Kidney (tissue), 14 donors: ENCODE results near the gene AP4S1. TPM values are rescaled to one million over a fixed set of nuclear protein-coding genes. Genes with fewer than 3 reads are reported as not detected.

ENCODE experiments used
- DNase-seq, 5 donors: peaks; one replicate each; pipeline ENCODE4 v3.0.0-alpha.2; 2013 to 2020
- FAIRE-seq: peaks from 2 replicates; lab custom pipeline; 2012; peaks lifted over from hg19 to GRCh38; lab: Jason Lieb, UNC
- H3K27ac ChIP-seq, 2 donors: one replicate each; pipeline ENCODE4 v1.7.0; 2013; ENCODE audit warnings: low read depth in 2 of 2, low read length in 2 of 2, inconsistent platforms in 1 of 2
- H3K27me3 ChIP-seq: one replicate; pipeline ENCODE4 v1.7.1; 2013; ENCODE audit warnings: low read length, inconsistent platforms; ENCODE audit not compliant: control insufficient read depth, insufficient read depth
- H3K36me3 ChIP-seq, 3 donors: one replicate each; pipeline versions ENCODE4 v1.7.0 to v1.7.1; 2013; ENCODE audit warnings: low read length in 3 of 3, control low read depth in 1 of 3, inconsistent platforms in 1 of 3; ENCODE audit not compliant: insufficient read depth in 3 of 3, control insufficient read depth in 2 of 3
- H3K4me1 ChIP-seq, 3 donors: one replicate each; pipeline versions ENCODE4 v1.7.0 to v1.7.1; 2013; ENCODE audit warnings: low read length in 3 of 3, inconsistent platforms in 1 of 3, low read depth in 1 of 3; ENCODE audit not compliant: control insufficient read depth in 2 of 3, insufficient read depth in 2 of 3
- H3K4me3 ChIP-seq, 3 donors: one replicate each; pipeline versions ENCODE4 v1.7.0 to v1.8.1; 2013; ENCODE audit warnings: low read length in 3 of 3, control low read depth in 1 of 3, inconsistent platforms in 1 of 3
- H3K9ac ChIP-seq, 3 donors: one replicate each; pipeline versions ENCODE4 v1.7.0 to v1.7.1; 2013; ENCODE audit warnings: low read length in 3 of 3, control low read depth in 1 of 3, inconsistent platforms in 1 of 3
- H3K9me3 ChIP-seq, 3 donors: one replicate each; pipeline versions ENCODE4 v1.7.0 to v1.7.1; 2013; ENCODE audit warnings: low read length in 3 of 3, control low read depth in 1 of 3, inconsistent platforms in 1 of 3; ENCODE audit not compliant: control insufficient read depth in 2 of 3, insufficient read depth in 1 of 3
- intact Hi-C: fragments of 100-400 bp; cut with DNase I; formaldehyde crosslinking; loops from one replicate; pipeline ENCODE4 v1.11.1; 2022
- polyA plus RNA-seq: library from polyadenylated mRNA; stranded (reverse); fragments of 350-450 nt; fragmentation: Illumina TruSeq; extraction: RNeasy Lipid Tissue Mini Kit (QIAGEN cat#74804); gene quantifications from one replicate; pipeline ENCODE4 v1.2.3, GENCODE V29; 2014; ENCODE audit warnings: low read depth, low replicate concordance; ENCODE audit not compliant: insufficient read depth
- total RNA-seq: library from RNA; stranded (reverse); fragmentation: NEBNext Ultra II Directional; extraction: Animal tissue kit (Norgen Biotek cat#: 25700); gene quantifications from one replicate; pipeline ENCODE4 v1.2.1, GENCODE V29; 2021
- TF ChIP-seq, protein P1 (sequence below): IDR thresholded peaks from 3 replicates; pipeline ENCODE4 v1.5.1; 2012; ENCODE audit warnings: mild to moderate bottlenecking, moderate library complexity, borderline replicate concordance; ENCODE audit not compliant: insufficient read depth; ENCODE audit errors: extremely low read depth
- donor health status: control.
- donor health status: control.
- donor health status: control.
- donor health status: control.
- donor health status: control.
- donor health status: DM: yes; HTN: yes; CAD: no.
- donor health status: Normal renal cell carcinoma (clear cell type).

The AP4S1 gene
- total and polyA plus RNA-seq, 2 donors from 2014 or later: 9.0 to 12.0 TPM

DNA sequence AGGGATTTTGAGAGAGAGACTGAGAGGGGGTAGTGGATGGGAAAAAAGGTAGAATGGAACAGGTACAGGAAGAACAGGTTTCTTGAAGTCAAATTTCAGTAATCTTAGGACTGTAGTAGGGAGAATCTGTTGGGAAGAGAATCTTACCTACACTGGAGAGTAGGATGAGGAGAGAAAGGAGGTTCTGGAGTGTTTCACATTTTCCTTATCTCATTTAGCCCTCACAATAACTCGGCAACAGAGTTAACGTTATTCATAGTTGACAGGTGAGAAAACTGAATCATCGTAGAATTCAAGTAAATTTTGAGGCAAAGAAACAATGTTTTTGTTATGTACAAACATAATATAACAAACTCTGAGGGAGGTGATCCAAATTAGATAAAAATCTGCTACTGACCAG is 17.9 kb downstream of the AP4S1 start:
- TF ChIP-seq, protein P1, sequence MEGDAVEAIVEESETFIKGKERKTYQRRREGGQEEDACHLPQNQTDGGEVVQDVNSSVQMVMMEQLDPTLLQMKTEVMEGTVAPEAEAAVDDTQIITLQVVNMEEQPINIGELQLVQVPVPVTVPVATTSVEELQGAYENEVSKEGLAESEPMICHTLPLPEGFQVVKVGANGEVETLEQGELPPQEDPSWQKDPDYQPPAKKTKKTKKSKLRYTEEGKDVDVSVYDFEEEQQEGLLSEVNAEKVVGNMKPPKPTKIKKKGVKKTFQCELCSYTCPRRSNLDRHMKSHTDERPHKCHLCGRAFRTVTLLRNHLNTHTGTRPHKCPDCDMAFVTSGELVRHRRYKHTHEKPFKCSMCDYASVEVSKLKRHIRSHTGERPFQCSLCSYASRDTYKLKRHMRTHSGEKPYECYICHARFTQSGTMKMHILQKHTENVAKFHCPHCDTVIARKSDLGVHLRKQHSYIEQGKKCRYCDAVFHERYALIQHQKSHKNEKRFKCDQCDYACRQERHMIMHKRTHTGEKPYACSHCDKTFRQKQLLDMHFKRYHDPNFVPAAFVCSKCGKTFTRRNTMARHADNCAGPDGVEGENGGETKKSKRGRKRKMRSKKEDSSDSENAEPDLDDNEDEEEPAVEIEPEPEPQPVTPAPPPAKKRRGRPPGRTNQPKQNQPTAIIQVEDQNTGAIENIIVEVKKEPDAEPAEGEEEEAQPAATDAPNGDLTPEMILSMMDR: no peak
- Histone ChIP-seq H3K9ac (no peak overlapping the region), H3K27ac (no peak overlapping the region), H3K36me3 (no peaks in the 10 kb centered on the region), H3K4me3 (no peak overlapping the region), H3K4me1 (no peaks in the 10 kb centered on the region), H3K9me3 (no peaks in the 10 kb centered on the region), H3K27me3 (no peaks in the 10 kb centered on the region)
- FAIRE-seq (no peak), DNase-seq (no peak)
- intact Hi-C loops: no loop called here

DNA sequence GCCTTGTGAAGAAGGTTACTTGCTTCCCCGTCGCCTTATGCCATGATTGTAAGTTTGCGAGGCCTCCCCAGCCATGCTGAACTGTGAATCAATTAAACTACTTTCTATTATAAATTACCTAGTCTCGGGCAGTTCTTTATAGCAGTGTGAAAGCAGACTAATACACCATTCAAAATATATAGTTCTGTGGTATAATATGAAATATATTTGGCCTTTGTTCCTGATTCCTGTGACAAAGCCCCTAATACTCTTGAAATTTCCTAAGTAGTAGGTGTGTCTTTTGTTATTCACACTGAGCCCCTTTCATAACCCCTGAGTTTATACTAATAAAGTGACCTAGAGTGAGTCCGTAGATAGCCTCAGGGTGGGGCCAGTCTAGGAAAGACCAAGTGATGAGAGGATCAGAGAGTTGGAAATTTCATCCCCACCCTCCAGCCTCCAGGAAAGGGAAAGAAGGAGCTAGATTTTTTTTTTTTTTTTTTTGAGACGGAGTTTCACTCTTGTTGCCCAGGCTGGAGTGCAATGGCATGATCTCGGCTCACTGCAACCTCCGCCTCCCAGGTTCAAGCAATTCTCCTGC is 20.1 kb downstream of the AP4S1 start:
- TF ChIP-seq, protein P1: no peak
- no peaks in the 10 kb centered on the region for H3K9me3 ChIP-seq
- no peaks in the 10 kb centered on the region for H3K4me1 ChIP-seq
- intact Hi-C loops: no loop called here
- FAIRE-seq (no peak), DNase-seq (no peak)
- no peak overlapping the region for H3K27ac ChIP-seq
- H3K9ac ChIP-seq: no peak overlapping the region
- no peak overlapping the region for H3K4me3 ChIP-seq
- H3K27me3 ChIP-seq: no peaks in the 10 kb centered on the region
- no peaks in the 10 kb centered on the region for H3K36me3 ChIP-seq

DNA sequence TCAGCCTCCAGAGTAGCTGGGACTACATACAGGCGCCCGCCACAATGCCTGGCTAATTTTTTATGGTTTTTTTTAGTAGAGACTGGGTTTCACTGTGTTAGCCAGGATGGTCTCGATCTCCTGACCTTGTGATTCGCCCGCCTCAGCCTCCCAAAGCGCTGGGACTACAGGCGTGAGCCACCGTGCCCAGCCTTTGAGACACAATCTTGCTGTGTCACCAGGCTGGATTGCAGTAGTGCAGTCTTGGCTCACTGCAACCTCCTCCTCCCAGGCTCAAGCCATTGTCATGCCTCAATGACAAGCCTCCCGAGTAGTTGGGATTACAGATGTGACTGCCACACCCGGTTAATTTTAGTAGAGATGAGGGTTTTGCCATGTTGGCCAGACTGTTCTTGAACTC is 22.1 kb downstream of the AP4S1 start:
- Histone ChIP-seq H3K36me3 (no peaks in the 10 kb centered on the region), H3K27ac (no peak overlapping the region), H3K4me3 (no peak overlapping the region), H3K9me3 (no peaks in the 10 kb centered on the region), H3K27me3 (no peaks in the 10 kb centered on the region), H3K9ac (no peak overlapping the region), H3K4me1 (no peaks in the 10 kb centered on the region)
- intact Hi-C loops: no loop called here
- DNase-seq: no peak
- TF ChIP-seq, protein P1: no peak
- FAIRE-seq: no peak

DNA sequence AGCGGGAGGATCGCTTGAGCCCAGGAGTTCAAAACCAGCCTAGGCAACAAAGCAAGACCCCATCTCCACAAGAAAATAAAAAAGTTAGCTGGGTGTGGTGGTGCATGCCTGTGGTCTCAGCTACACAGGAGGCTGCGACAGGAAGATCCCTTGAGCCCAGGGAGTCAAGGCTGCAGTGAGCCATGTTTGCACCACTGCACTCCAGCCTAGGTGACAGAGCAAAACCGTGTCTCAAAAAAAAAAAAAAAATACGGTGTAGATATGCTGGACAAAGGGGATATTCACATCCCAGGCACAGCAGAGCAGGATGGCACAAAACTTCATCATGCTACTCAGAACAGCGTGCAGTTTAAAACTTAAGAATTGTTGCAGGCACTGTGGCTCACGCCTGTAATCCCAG is 25.6 kb downstream of the AP4S1 start:
- Histone ChIP-seq H3K4me1 (no peaks in the 10 kb centered on the region), H3K9ac (no peak overlapping the region), H3K27ac (no peak overlapping the region), H3K36me3 (no peaks in the 10 kb centered on the region), H3K27me3 (no peaks in the 10 kb centered on the region), H3K4me3 (no peak overlapping the region), H3K9me3 (no peaks in the 10 kb centered on the region)
- intact Hi-C loops: no loop called here
- DNase-seq (no peak), FAIRE-seq (no peak)
- TF ChIP-seq, protein P1: no peak
